GM06990 (cell line): ENCODE data around the gene IFFO2.

Experiments used
- DNase-seq: peaks from one replicate; pipeline ENCODE4 v3.0.0-alpha.2; 2011; ENCODE audit not compliant: insufficient read length; ENCODE audit errors: extremely low read depth
- H3K27me3 ChIP-seq: replicated peaks from 2 replicates; pipeline ENCODE4 v1.6.0; 2011; ENCODE audit warnings: low read length; ENCODE audit not compliant: control insufficient read depth, insufficient read depth
- H3K36me3 ChIP-seq: 2 replicates; pipeline ENCODE4 v1.5.1; 2011; ENCODE audit warnings: low read length; ENCODE audit not compliant: control insufficient read depth, insufficient read depth
- H3K4me3 ChIP-seq: replicated peaks from 2 replicates; pipeline ENCODE4 v1.5.1; 2011; ENCODE audit warnings: low read depth, mild to moderate bottlenecking, control low read depth, low read length
- CTCF ChIP-seq: IDR thresholded peaks from 2 replicates; pipeline ENCODE4 v1.5.1; 2011; ENCODE audit warnings: low read length, control low read depth, mild to moderate bottlenecking, inconsistent platforms; ENCODE audit not compliant: insufficient read depth, poor library complexity, severe bottlenecking

IFFO2 gene

GRCh38 chr1:18886003-18886335, 70.5 kb downstream of the IFFO2 start:
- H3K27me3 ChIP-seq, result no peaks in the 10 kb centered on the region
- peaks cover 11% of the 10 kb centered on the region for H3K36me3 ChIP-seq
- no peak overlapping the region for H3K4me3 ChIP-seq
- no peak for TF ChIP-seq CTCF
- no peak for DNase-seq

GRCh38 chr1:18885311-18886002, 71.0 kb downstream of the IFFO2 start:
- DNase-seq, result no peak
- H3K4me3 ChIP-seq, result no peak overlapping the region
- peaks cover 12% of the 10 kb centered on the region for H3K36me3 ChIP-seq
- no peaks in the 10 kb centered on the region for H3K27me3 ChIP-seq
- TF ChIP-seq CTCF, result no peak

GRCh38 chr1:18884727-18885126, 71.7 kb downstream of the IFFO2 start:
- H3K4me3 ChIP-seq, result no peak overlapping the region
- no peak for DNase-seq
- no peak for TF ChIP-seq CTCF
- peaks cover 12% of the 10 kb centered on the region for H3K36me3 ChIP-seq
- H3K27me3 ChIP-seq, result no peaks in the 10 kb centered on the region

GRCh38 chr1:18884419-18884717, 72.1 kb downstream of the IFFO2 start:
- Histone ChIP-seq H3K4me3 (no peak overlapping the region), H3K27me3 (no peaks in the 10 kb centered on the region), H3K36me3 (peaks cover 12% of the 10 kb centered on the region)
- TF ChIP-seq CTCF, result no peak
- DNase-seq, result no peak

- Histone ChIP-seq H3K4me3 (no peak overlapping the region), H3K36me3 (peaks cover 12% of the 10 kb centered on the region), H3K27me3 (no peaks in the 10 kb centered on the region)
- peak; percentile 93 for TF ChIP-seq CTCF
- peak; percentile 35 for DNase-seq
These were observed 72.6 kb downstream of the IFFO2 start for GRCh38 chr1:18883636-18884418.
